ELF-1 (cell line): ENCODE measurements around the gene SI.
"Not testable (repeated sequence)": the region's sequence is repeated elsewhere in the genome, so short reads cannot be mapped to it uniquely, and the experiment has no call there.

Source experiments
- DNase-seq: peaks from one replicate; pipeline ENCODE4 v3.0.0-alpha.2; 2016; ENCODE audit warnings: low read depth, low spot score

The SI gene

GRCh38 chr3:165078293-165078692 lies at the start of gene SI:
Gene SI, minus strand, starts transcription at chr3:165078496. Its CDS starts 2,484 bp downstream, at chr3:165076012.
- no peak for DNase-seq

GRCh38 chr3:165125836-165126235 lies 47.5 kb upstream of the SI start:
- no peak for DNase-seq

- no peak for DNase-seq
Observed at GRCh38 chr3:165111401-165111800, 33.1 kb upstream of the SI start.

GRCh38 chr3:165103616-165104015 lies 25.3 kb upstream of the SI start:
- no peak for DNase-seq

- DNase-seq: no peak
Observed at GRCh38 chr3:165082650-165083049, 4.4 kb upstream of the SI start.

GRCh38 chr3:165081183-165081582 lies 2.9 kb upstream of the SI start:
- DNase-seq: no peak

- DNase-seq: no peak
Observed at GRCh38 chr3:165075695-165076094, 2.6 kb downstream of the SI start.

- no peak for DNase-seq
Observed at GRCh38 chr3:165070682-165071081, 7.6 kb downstream of the SI start.

- DNase-seq: no peak
Observed at GRCh38 chr3:165056510-165056909, 21.8 kb downstream of the SI start.

- no peak for DNase-seq
Observed at GRCh38 chr3:165040186-165040585, 38.1 kb downstream of the SI start.

- no peak for DNase-seq
Observed at GRCh38 chr3:165011557-165011956, 66.7 kb downstream of the SI start.

GRCh38 chr3:164984947-164985346 lies 93.3 kb downstream of the SI start:
- DNase-seq: no peak

- DNase-seq: no peak
Observed at GRCh38 chr3:164962610-164963009, 115.7 kb downstream of the SI start.

GRCh38 chr3:164952966-164953365 lies 125.3 kb downstream of the SI start:
- no peak for DNase-seq

GRCh38 chr3:164951403-164951802 lies 126.9 kb downstream of the SI start:
- not testable (repeated sequence) for DNase-seq

GRCh38 chr3:164940745-164941144 lies 137.6 kb downstream of the SI start:
- no peak for DNase-seq

GRCh38 chr3:164929642-164930041 lies 148.7 kb downstream of the SI start:
- no peak for DNase-seq
